ENCODE measurements around the gene UCP2.

DNA sequence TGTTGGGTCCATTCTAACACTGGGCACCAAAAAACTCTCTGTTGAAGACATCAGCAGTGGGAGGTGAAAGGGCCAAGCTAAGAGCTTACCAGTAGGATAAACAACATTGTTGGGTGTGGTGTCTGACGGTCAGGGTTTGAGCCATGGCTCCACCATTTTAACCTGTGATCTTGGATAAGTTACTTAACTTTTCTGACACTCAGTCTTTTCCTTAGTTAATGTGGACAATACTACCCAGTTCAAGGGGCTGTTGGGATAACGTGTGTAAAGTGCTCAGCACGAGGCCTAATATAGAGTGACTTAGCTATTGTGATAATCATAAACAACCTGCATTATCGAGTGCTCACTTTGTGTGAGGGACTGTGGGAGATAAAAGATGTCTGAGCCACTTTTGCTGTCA, 20.2 kb upstream of the UCP2 start:
- TF ChIP-seq, protein P1, sequence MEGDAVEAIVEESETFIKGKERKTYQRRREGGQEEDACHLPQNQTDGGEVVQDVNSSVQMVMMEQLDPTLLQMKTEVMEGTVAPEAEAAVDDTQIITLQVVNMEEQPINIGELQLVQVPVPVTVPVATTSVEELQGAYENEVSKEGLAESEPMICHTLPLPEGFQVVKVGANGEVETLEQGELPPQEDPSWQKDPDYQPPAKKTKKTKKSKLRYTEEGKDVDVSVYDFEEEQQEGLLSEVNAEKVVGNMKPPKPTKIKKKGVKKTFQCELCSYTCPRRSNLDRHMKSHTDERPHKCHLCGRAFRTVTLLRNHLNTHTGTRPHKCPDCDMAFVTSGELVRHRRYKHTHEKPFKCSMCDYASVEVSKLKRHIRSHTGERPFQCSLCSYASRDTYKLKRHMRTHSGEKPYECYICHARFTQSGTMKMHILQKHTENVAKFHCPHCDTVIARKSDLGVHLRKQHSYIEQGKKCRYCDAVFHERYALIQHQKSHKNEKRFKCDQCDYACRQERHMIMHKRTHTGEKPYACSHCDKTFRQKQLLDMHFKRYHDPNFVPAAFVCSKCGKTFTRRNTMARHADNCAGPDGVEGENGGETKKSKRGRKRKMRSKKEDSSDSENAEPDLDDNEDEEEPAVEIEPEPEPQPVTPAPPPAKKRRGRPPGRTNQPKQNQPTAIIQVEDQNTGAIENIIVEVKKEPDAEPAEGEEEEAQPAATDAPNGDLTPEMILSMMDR (conservative IDR thresholded peaks at IDR 0.05; ENCODE audit: low read depth in 2 of 2) = no peak
- TF ChIP-seq STAT1 (IDR thresholded peaks at IDR 0.05; ENCODE audit: unreplicated experiment) (no peak), CREB1 (CRISPR knock-in tag; IDR thresholded peaks at IDR 0.05; ENCODE audit: low read depth) (no peak), JUNB (IDR thresholded peaks at IDR 0.05; ENCODE audit: unreplicated experiment) (no peak), EZH2 (IDR thresholded peaks at IDR 0.05; ENCODE audit: low read depth, unreplicated experiment) (no peak), EZH2phosphoT487 (IDR thresholded peaks at IDR 0.05; ENCODE audit: unreplicated experiment) (no peak), POLR2AphosphoS5 (IDR thresholded peaks at IDR 0.05; ENCODE audit: low read depth) (no peak)
- TF ChIP-seq, protein P2, sequence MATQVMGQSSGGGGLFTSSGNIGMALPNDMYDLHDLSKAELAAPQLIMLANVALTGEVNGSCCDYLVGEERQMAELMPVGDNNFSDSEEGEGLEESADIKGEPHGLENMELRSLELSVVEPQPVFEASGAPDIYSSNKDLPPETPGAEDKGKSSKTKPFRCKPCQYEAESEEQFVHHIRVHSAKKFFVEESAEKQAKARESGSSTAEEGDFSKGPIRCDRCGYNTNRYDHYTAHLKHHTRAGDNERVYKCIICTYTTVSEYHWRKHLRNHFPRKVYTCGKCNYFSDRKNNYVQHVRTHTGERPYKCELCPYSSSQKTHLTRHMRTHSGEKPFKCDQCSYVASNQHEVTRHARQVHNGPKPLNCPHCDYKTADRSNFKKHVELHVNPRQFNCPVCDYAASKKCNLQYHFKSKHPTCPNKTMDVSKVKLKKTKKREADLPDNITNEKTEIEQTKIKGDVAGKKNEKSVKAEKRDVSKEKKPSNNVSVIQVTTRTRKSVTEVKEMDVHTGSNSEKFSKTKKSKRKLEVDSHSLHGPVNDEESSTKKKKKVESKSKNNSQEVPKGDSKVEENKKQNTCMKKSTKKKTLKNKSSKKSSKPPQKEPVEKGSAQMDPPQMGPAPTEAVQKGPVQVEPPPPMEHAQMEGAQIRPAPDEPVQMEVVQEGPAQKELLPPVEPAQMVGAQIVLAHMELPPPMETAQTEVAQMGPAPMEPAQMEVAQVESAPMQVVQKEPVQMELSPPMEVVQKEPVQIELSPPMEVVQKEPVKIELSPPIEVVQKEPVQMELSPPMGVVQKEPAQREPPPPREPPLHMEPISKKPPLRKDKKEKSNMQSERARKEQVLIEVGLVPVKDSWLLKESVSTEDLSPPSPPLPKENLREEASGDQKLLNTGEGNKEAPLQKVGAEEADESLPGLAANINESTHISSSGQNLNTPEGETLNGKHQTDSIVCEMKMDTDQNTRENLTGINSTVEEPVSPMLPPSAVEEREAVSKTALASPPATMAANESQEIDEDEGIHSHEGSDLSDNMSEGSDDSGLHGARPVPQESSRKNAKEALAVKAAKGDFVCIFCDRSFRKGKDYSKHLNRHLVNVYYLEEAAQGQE (IDR thresholded peaks at IDR 0.05; ENCODE audit: unreplicated experiment) = no peak
- TF ChIP-seq, protein P3, sequence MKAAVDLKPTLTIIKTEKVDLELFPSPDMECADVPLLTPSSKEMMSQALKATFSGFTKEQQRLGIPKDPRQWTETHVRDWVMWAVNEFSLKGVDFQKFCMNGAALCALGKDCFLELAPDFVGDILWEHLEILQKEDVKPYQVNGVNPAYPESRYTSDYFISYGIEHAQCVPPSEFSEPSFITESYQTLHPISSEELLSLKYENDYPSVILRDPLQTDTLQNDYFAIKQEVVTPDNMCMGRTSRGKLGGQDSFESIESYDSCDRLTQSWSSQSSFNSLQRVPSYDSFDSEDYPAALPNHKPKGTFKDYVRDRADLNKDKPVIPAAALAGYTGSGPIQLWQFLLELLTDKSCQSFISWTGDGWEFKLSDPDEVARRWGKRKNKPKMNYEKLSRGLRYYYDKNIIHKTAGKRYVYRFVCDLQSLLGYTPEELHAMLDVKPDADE (IDR thresholded peaks at IDR 0.05) = no peak

All from GM23338 (cell line).